Kasumi-1 (cell line): ENCODE measurements around the gene PLXDC2.
"Not testable (repeated sequence)": the region's sequence is repeated elsewhere in the genome, so short reads cannot be mapped to it uniquely, and the experiment has no call there.

Source experiments
- DNase-seq, 2 experiments: peaks; one replicate each; lab custom pipeline; 2025; lab: John Stamatoyannopoulos, UW

The PLXDC2 gene

DNA sequence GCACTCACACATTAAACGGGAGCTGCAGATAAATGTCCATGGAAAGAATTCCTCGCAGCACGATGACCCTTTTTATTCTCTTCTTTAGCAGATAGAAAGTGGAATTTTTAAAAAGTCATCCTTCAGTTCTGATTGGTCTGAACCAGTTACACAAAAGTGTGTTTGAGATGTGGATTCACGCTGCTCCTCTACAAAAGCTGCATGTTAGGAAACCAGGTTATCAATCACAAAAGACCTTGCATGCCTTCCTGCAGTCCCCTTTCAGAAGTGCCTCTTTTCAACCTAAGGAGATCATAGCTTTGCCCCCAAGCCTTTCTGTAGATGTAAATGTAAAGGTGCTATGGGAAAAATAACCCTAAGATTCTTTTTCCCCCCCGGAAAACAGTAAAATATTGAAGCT, 299.7 kb downstream of the PLXDC2 start:
- no peak for DNase-seq

GRCh38 chr10:20117471-20117870, 301.2 kb downstream of the PLXDC2 start:
- DNase-seq = no peak

DNA sequence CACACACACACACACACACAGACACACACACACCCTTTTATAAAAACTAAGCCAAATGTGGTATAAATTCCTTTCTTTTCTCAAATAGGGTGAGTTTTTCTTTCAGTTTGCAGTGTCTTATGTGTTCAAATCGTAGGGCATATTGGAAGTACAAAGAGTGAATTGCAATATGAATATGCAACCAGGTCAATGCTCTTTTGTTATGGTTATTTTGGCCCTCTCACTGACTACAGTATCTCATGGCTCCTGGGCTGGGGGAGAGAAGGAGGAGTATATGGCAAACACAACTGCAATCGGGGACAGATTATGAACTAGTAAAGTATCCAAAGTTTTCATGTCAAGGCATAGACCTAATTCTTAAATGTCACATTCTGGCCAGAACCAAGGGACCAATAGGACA, 301.9 kb downstream of the PLXDC2 start:
- no peak for DNase-seq

- DNase-seq = no peak
Measured at GRCh38 chr10:20128811-20129210, 312.6 kb downstream of the PLXDC2 start.

DNA sequence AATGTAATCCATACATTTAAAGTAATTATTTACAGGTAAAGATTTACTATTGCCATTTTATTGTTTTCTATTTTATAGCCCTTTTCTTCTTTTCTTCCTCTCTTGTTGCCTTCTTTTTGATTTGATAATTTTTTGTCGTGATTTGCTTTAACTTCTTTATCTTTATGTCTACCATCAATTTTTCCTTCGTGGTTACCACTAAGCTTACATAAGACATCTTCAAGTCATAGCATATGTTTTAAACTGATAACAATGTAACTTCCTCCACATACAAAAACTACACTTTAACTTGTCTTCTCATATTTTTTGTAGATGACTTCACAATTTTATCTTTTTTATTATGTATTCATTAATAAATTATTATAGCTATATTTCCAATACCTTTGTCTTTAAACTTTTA, 316.6 kb downstream of the PLXDC2 start:
- DNase-seq = no peak

DNA sequence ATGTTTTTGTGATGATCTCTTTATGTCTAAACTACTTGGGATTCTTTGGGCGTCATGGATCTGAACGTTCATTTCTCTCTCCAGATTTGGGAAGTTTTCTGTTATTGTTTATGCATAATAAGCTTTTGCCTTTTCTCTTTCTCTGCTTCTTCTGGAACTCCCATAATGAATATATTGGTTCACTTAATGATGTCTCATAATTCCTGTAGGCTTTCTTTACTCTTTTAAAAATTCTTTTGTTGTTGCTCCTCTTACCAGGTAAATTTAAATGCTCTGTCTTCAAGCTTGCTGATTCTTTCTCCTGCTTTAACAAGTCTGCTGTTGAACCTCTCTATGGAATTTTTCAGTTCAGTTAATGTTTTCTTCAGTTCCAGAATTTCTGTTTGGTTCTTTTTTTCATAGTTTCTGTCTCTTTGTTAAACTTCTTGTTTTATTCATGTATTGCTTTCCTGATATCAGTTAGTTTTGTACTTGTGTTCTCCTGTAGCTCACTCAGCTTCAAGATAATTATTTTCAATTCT, 317.5 kb downstream of the PLXDC2 start:
- no peak for DNase-seq

- no peak for DNase-seq
Measured at GRCh38 chr10:20142311-20142710, 326.1 kb downstream of the PLXDC2 start.

DNA sequence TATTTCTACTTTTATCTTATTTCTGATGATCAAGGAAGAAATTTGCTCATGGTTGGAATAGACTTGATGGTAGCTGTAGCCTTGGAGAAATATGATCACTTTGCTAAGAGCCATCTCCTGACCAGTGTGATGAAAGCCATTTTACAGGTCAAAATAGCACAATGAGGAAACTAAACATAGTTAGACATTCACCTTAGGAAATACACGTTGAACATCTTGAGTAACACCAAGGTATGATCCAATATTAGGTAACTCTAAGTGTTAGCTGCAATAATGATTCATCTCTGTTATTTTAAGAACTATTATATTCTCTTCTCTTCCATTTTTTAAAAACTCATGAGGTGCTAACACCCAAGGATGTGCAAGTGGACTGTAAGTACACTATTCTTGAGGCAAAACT, 328.0 kb downstream of the PLXDC2 start:
- DNase-seq = no peak

GRCh38 chr10:20146004-20146403, 329.8 kb downstream of the PLXDC2 start:
- DNase-seq = no peak

DNA sequence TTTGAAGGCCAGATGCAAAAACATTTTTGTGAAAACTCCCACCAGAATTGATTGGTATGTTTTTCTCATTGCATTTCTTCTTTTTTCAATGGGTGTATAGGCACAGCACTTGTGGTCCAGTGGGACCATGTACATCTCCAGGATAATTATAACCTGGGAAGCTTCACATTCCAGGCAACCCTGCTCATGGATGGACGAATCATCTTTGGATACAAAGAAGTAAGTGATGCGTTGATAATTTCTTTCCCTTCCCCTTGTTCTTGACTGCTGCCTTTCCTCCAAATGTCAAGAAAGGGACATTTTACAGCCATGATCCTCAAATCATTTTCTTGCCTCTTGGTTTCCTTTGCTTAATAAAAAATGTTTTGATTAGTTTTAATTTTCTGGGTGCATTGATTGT, 331.5 kb downstream of the PLXDC2 start:
- DNase-seq = no peak

GRCh38 chr10:20156511-20156910, 340.3 kb downstream of the PLXDC2 start:
- no peak for DNase-seq

GRCh38 chr10:20157314-20157713, 341.1 kb downstream of the PLXDC2 start:
- DNase-seq = no peak

DNA sequence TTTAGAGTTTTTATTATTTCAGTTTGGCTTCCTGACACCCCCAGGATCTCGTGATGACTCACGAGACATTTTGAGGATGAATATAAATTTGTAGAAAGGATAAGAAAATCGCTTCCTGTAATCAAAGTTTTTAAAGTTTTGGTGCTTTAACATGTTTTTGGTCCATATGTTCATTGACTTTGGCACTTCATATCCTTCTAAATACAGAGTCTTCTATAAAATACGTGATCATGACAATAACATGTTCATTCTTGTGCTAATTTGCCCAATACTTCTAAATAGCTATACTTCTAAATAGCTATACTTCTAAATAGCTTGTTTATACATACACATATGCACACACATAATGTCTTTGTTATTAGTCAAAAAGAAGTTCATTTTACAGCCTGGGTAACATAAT, 341.9 kb downstream of the PLXDC2 start:
- no peak for DNase-seq

DNA sequence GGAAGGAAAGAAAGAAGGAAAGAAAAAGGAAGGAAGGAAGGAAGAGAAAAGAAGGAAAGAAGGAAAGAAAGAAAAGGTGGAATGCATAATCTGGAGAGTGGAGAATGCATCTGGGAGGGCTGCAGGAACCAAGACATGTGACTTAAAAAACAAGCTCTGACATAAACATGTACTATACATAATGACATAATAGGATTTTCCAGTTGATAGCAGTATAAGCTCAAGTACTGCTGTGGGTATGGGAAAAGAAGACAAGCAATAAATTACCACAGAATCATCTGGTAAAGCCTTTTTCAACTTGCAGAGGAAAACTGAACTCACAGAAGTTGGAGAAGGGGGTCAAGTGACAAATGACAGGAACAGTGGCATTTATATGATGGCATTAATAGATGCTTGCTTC, 345.9 kb downstream of the PLXDC2 start:
- no peak for DNase-seq

DNA sequence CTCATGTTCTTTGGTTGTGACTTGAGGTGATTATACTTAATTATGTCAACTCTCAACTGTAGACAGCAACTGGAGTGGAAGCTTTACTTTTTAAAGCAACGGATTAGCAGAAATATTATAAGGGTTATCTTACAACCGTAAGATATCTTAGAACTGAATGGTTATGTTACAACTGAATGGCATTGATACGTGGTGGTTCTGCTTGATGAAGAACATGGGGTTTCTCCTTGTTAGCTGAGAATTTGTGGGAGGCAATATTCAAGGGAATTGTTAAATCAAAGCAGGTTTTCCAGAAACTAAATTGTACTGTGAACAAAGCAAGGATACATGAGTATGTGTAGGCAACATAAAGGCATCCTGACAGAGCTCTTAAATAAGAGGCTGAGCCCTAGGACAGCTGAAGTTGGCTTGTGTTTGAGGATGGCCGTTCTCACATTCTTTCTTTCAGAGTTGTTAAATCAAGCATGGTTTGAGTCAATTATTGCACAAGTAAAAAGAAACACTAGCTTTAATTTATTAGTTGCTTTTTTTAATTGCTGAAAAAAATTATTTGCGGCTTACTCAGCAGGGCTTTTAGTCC, 350.0 kb downstream of the PLXDC2 start:
- no peak for DNase-seq

DNA sequence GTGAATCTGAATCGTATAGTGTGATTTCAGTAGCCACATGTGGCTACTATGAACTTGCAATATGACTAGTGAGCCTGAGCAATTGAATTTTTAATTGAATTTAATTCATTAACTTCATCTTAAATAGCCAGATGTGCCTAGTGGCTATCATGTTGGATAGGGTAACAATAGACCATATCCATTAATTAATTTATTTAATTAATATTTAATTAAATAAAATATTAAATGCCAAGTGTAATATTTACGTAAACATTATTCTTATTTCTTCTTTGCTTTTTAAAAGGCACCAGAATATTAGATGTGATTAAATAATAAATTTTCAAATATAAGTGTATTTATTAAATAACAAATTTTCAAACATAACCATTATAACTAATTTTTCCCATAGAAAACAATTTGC, 354.4 kb downstream of the PLXDC2 start:
- no peak for DNase-seq

DNA sequence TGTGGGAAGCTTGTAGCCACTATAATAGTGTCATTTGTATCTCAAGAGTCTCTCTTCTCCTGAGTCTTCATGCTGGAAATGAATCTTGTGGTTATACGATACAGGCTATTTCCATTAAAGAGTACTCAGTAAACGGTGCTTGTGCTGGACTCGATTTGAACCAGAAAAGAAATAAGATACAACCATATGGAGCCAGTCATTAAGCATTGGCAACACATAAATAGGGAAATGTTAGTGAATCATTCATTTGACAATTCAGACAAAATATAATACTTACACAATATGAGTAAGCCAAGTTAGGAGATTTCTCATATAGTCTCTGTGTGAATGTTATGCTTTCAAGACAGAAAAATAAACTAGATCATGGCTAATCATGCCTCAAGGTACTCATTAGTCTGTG, 356.8 kb downstream of the PLXDC2 start:
- no peak for DNase-seq

DNA sequence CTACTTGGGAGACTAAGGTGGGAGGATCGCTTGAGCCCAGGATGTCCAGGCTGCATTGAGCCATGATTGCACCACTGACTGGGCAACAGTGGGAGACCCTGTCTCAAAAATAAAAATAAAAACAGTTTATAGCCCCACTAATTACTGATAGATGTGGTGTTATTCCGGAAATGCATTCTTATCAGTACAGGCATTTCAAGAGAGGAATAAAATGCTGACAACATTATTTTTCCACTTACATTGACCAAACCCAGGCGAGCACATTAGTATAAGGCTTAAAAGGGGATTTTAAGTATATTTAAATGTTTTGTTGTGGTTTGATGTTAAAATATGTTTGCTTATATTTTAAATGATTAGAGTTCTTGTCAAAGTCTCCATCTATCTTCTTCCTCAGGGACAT, 359.5 kb downstream of the PLXDC2 start:
- DNase-seq = no peak

- DNase-seq = no peak
Measured at GRCh38 chr10:20180766-20181165, 364.5 kb downstream of the PLXDC2 start.

GRCh38 chr10:20181434-20181833, 365.2 kb downstream of the PLXDC2 start:
- no peak for DNase-seq

- DNase-seq = no peak
Measured at GRCh38 chr10:20185116-20185515, 368.9 kb downstream of the PLXDC2 start.

DNA sequence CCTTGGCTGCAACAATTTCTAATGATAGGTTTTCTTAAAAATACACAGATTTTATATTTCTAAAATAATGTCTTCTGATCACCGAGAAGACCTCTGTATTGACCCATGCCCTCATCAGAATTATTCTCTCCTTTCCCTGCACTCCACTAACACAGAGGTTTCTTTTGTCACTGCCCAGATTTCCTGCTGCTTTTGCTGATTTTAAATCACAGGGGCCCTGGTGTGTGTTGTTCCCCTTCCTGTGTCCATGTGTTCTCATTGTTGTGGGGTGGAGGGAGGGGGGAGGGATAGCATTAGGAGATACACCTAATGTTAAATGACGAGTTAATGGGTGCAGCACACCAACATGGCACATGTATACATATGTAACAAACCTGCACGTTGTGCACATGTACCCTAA, 375.2 kb downstream of the PLXDC2 start:
- DNase-seq = not testable (repeated sequence)

DNA sequence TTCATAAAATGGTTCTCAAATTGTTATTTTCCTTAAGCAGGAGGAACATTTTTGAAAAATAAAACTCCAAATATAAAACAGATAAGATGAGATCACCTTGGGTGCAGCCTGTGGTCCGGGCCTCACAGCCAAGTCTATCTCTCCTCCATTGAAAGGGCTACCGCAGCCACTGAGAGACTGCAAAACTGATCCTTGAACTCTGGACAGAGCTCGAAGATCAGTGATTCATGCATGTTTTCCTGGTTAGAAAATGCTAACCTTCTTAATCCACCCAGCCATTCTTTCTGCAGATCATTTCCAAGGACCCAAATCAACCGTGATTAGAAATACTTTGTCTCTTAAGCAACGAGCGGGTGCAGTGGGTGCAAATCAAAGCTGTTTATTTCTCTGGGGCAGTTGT, 378.8 kb downstream of the PLXDC2 start:
- DNase-seq = no peak

- DNase-seq = peak; percentile 22 to 41
Measured at GRCh38 chr10:20200758-20201157, 384.5 kb downstream of the PLXDC2 start.

GRCh38 chr10:20202337-20202736, 386.1 kb downstream of the PLXDC2 start:
- DNase-seq = no peak
